Frontal cortex (tissue), 4 donors: ENCODE results near the gene ARHGAP22. TPM values are rescaled to one million over a fixed set of nuclear protein-coding genes. Genes with fewer than 3 reads are reported as not detected.

Experiments used
- DNase-seq, 2 donors: peaks; one replicate each; pipeline ENCODE4 v3.0.0; 2012; ENCODE audit warnings: low spot score in 2 of 2
- FAIRE-seq: peaks from 2 replicates; lab custom pipeline; 2012; peaks lifted over from hg19 to GRCh38; lab: Jason Lieb, UNC
- total RNA-seq: library from RNA; depleted of rRNA; stranded (reverse); fragments of >200 nt; gene quantifications from one replicate; pipeline ENCODE4 v1.2.3, GENCODE V29; 2014
- donor health status: control.
- donor health status: control.
- donor health status: control.

The ARHGAP22 gene
- total RNA-seq, 1 donor from 2014 or later, result 1.6 TPM

DNA sequence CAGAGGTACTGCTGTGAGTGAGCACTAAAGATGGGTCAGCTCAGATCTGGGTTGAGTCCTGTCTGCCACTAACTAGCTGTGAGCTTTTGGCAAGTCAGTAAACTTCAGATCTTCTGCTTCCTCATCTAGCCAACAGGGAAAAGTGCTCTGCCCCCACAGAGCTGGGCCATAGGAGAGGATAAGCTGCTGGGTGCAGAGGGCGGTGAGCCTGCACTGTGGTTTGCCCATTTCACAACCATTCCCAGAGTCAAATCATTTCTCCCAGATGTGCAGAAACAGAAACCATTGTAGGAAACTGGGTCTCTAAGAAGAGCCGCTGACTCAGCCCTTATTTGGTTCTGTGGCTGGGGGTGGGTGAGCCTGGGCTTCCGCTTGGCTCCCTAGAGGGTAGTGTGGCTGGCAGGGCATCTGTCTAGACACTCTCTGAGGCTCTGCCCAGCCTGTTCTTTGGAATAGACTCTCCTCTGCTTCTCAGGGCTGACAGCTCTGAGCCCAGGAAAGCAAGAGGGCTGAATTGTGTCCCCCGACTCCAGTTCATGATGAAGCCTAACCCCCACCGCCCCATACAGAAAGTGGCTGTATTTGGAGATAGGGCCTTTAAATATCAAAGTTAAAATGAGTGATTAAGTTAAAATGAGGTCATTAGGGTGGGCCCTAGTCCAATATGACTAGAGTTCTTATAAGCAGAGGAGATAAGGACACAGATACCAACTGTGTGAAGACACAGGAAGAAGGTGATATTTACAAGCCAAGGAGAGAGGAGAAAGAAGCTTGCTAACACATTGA lies 29.5 kb upstream of the ARHGAP22 start:
- no peak for FAIRE-seq
- no peak for DNase-seq

DNA sequence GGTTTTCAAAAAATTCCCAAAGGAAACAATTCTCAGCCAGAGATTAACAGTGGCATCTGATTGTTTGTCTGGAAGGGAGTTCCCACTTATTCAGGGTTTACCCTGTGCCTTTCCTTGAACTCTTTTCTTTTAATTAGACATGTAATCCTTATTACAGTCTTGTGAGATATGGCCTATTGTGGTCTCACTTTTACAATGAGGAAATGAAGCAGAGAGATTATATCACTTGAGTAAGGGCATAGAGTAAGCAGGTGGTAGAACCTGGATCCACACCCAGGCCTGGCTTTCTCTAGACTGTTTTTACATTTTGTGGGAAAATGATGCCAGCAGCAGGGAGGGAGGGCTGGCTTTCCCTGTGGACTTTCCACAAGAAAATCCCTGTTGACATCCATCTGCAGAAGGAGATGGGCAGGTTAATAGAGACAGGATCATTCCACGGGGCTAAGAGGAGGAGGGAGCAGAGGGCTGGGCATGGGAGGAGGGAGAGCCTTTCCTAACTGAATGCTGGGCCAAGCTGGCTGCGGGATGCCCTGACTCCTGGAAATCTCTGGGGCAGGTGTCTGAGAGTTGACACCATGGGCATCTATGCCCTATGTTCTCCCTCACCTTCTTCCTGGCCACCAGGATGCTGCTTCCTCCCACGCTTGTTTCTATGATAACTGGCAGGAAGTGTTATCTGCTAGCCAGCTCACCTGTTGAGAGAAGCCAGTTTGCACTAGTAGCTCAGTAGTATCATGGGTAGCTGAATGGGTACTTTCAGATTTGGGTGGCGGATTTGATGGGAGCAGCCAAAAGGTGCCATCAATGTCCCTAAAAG lies 28.7 kb upstream of the ARHGAP22 start:
- FAIRE-seq, result no peak

GRCh38 chr10:48632166-48632565 lies 27.3 kb upstream of the ARHGAP22 start:
- DNase-seq (no peak), FAIRE-seq (no peak)

More for the DNA sequence above, 28.7 kb upstream of the ARHGAP22 start:
- no peak for DNase-seq

DNA sequence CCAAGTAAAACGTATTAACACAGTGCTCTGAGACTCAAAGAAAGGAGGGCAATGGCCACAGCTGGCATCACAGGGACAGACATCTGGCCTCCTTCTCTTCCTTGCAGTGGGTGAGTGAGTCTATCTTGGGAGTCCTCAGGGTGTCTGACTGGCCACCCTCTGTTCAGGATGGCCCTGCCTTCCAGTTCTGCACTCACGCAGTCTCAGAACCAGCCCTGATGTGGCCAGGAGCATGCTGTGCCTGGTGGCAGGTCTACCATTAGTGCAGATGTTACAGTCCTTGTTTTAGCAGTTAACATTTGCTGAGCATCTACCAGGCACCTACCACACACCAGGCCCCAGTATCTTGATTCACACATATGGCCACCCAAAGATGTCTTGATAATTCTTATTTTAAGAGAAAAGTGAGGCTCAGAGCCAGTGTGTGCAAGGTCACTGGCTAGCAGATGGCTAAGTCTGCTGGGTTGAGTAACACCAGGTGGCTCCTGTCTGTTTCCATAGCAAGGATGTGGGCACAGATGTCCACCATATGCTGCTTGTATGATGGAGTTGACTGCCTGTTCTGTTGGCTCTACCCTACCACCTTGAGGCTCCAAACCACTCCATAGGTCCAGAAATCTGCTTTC lies 23.2 kb upstream of the ARHGAP22 start:
- DNase-seq, result no peak
- FAIRE-seq, result no peak

- FAIRE-seq (no peak), DNase-seq (no peak)
Observed at GRCh38 chr10:48626986-48627731, 22.3 kb upstream of the ARHGAP22 start.

GRCh38 chr10:48626447-48626846 lies 21.6 kb upstream of the ARHGAP22 start:
- no peak for DNase-seq
- no peak for FAIRE-seq

DNA sequence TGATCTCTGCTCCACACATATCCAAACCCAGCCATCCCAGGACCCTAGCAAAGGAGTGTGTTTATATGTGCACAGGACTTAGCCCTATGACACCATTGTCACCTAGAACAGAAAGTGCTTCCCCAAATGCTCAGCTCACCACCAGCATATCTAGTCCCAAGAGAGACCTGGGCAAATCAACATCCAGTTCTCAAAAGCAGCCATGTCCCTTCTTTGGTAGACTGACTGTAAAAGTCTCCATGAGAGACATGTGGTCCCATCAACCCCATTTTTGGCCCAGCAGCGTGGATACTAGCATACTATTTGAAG lies 20.9 kb upstream of the ARHGAP22 start:
- FAIRE-seq, result no peak
- DNase-seq, result no peak

DNA sequence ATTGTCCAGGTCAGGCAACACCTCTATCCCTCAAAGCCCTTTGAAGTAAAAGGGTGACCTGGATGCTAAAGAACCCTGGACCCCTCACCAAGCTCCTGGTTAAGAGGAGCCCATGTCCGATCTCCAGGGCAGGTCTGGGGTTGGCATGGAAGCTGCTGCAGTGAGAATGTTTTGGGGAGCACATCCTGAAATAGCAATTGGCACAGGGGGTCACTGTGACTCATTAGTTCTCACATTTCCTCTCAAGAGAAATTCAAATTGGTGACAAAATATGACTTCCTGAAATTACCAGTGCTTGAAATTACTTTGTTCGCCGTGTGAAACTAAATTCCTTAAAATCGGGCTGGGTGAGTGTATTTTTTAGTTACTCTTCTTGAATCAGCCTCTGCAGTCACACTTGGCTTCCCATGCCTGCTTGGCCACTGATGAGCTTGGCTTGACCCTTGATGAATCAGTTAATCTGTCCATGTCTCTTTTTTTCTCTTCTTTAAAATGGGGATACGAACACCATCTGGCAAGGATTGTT lies 18.8 kb upstream of the ARHGAP22 start:
- no peak for DNase-seq
- no peak for FAIRE-seq

GRCh38 chr10:48623009-48623408 lies 18.1 kb upstream of the ARHGAP22 start:
- FAIRE-seq (no peak), DNase-seq (no peak)

GRCh38 chr10:48620719-48621118 lies 15.8 kb upstream of the ARHGAP22 start:
- FAIRE-seq, result no peak
- no peak for DNase-seq

GRCh38 chr10:48616436-48616835 lies 11.6 kb upstream of the ARHGAP22 start:
- FAIRE-seq (no peak), DNase-seq (no peak)

GRCh38 chr10:48614481-48615390 lies 9.9 kb upstream of the ARHGAP22 start:
- no peak for DNase-seq
- FAIRE-seq, result no peak

GRCh38 chr10:48613016-48613415 lies 8.1 kb upstream of the ARHGAP22 start:
- FAIRE-seq (no peak), DNase-seq (no peak)

DNA sequence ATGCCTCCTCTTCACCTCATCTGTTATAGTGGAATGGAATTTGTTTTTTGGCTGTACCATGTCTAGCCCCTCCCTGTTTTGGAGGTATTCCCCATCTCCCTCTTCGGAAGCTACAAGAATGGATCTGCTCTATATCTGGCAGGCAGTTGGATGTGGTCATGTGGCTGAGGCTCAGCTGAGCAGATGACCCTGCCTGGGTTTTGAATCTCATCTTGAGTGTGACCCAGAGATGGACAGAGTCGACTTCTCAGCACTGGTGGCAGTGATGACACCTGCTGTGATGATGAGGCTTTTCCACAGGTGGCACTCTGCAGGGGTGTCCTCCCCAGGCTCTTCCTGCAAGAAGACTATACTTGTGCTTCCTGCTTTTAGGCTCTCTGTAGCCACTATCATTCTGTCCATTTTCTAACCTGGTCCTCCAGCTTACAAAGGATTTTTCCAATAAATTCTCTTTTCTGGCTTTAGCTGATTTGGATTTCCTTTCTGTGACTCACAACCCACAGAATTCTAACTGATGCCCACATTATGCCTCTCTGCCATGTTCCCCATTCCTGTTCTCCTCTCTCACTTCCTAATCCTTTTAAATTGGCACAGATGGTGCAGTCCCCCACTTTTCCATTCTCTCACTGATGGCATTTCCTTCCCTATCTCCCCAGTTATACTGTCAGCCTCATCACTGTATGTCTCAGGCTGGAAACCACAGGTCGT lies 7.5 kb upstream of the ARHGAP22 start:
- DNase-seq, result no peak
- no peak for FAIRE-seq

GRCh38 chr10:48611133-48611532 lies 6.3 kb upstream of the ARHGAP22 start:
- FAIRE-seq (no peak), DNase-seq (no peak)

DNA sequence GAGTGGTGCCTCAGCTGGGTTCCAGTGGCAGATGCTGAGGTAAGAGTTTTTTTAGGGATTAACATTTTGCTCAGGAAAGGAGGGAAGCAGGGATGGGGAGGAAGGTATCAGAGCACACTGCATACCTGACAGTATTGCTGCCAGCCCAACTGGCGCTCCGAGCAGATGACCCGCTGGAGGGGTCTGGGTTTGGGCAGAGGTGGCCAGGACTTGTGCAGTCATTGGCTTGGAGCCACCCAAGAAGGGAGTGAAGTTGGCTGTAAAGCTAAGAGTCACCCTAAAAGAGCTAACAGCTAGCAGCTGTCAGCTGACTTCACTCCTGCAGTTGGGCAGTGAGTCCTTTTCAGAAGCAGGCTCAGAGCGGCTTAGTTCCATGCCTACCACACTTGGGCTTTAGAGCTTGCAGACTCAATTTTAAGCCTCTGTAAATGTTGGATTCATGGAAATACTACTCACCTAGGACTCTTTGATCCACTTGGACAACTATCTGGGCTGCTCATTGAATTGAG lies 5.8 kb upstream of the ARHGAP22 start:
- DNase-seq (no peak), FAIRE-seq (no peak)

GRCh38 chr10:48609899-48610584 lies 5.2 kb upstream of the ARHGAP22 start:
- no peak for FAIRE-seq
- no peak for DNase-seq

- no peak for FAIRE-seq
- DNase-seq, result no peak
Observed at GRCh38 chr10:48609441-48609840, 4.6 kb upstream of the ARHGAP22 start.
